Measurements from ENCODE around the gene AZIN2.

The AZIN2 gene

GRCh38 chr1:33159577-33159976 lies 78.6 kb downstream of the AZIN2 start:
- TF ChIP-seq CTCF (IDR thresholded peaks at IDR 0.05), result no peak

GRCh38 chr1:33161061-33161681 lies 80.2 kb downstream of the AZIN2 start:
- no peak overlapping the region for H3K4me3 ChIP-seq
- no peaks in the 10 kb centered on the region for H3K27me3 ChIP-seq
- no peak overlapping the region for H3K27ac ChIP-seq
- intact Hi-C loops (cut with DNase I; ENCODE audit: low total_unique reads), result no loop called here
- H3K9me3 ChIP-seq, result no peaks in the 10 kb centered on the region
- TF ChIP-seq CTCF (IDR thresholded peaks at IDR 0.05), result no peak
- no peak for DNase-seq
- peaks cover 0 to 18% (median 9%) of the 10 kb centered on the region in 4 donors for H3K4me1 ChIP-seq
- H3K36me3 ChIP-seq, result peaks cover 18 to 48% (median 27%) of the 10 kb centered on the region in 3 donors

More at GRCh38 chr1:33159577-33159976, 78.6 kb downstream of the AZIN2 start:
- H3K36me3 ChIP-seq, result peaks cover 18 to 39% (median 27%) of the 10 kb centered on the region in 3 donors
- no peak for DNase-seq
- intact Hi-C loops (cut with DNase I; ENCODE audit: low total_unique reads), result no loop called here
- H3K27ac ChIP-seq, result no peak overlapping the region
- H3K27me3 ChIP-seq, result no peaks in the 10 kb centered on the region
- peaks cover 0 to 21% (median 11%) of the 10 kb centered on the region in 4 donors for H3K4me1 ChIP-seq
- no peaks in the 10 kb centered on the region for H3K9me3 ChIP-seq
- H3K4me3 ChIP-seq, result no peak overlapping the region

- intact Hi-C loops (cut with DNase I; ENCODE audit: low total_unique reads), result no loop called here
- Histone ChIP-seq H3K27me3 (no peaks in the 10 kb centered on the region), H3K9me3 (no peaks in the 10 kb centered on the region), H3K36me3 (peaks cover 18 to 45% (median 29%) of the 10 kb centered on the region in 3 donors), H3K27ac (no peak overlapping the region), H3K4me1 (peaks cover 0 to 15% (median 5%) of the 10 kb centered on the region in 4 donors), H3K4me3 (no peak overlapping the region)
- TF ChIP-seq CTCF (IDR thresholded peaks at IDR 0.05), result no peak
- no peak for DNase-seq
These were observed 81.2 kb downstream of the AZIN2 start for GRCh38 chr1:33162141-33162540.

- no peak overlapping the region for H3K4me3 ChIP-seq
- H3K27ac ChIP-seq, result no peak overlapping the region
- no peaks in the 10 kb centered on the region for H3K27me3 ChIP-seq
- TF ChIP-seq CTCF (IDR thresholded peaks at IDR 0.05), result no peak
- intact Hi-C loops (cut with DNase I; ENCODE audit: low total_unique reads), result no loop called here
- peaks cover 0 to 15% (median 5%) of the 10 kb centered on the region in 4 donors for H3K4me1 ChIP-seq
- H3K9me3 ChIP-seq, result no peaks in the 10 kb centered on the region
- DNase-seq, result no peak
- peaks cover 13 to 44% (median 18%) of the 10 kb centered on the region in 3 donors for H3K36me3 ChIP-seq
These were observed 82.9 kb downstream of the AZIN2 start for GRCh38 chr1:33163621-33164519.

- peaks cover 5 to 37% (median 11%) of the 10 kb centered on the region in 3 donors for H3K36me3 ChIP-seq
- no peak for DNase-seq
- peaks cover 0 to 15% (median 5%) of the 10 kb centered on the region in 4 donors for H3K4me1 ChIP-seq
- no peaks in the 10 kb centered on the region for H3K27me3 ChIP-seq
- no peak overlapping the region for H3K27ac ChIP-seq
- no peak overlapping the region for H3K4me3 ChIP-seq
- H3K9me3 ChIP-seq, result no peaks in the 10 kb centered on the region
- intact Hi-C loops (cut with DNase I; ENCODE audit: low total_unique reads), result no loop called here
- TF ChIP-seq CTCF (IDR thresholded peaks at IDR 0.05), result no peak
These were observed 84.3 kb downstream of the AZIN2 start for GRCh38 chr1:33165209-33165608.

Data from tibial artery (tissue), 4 donors.